H9 (cell line): ENCODE measurements around the gene NSFL1C. TPM values are rescaled to one million over a fixed set of nuclear protein-coding genes. Genes with fewer than 3 reads are reported as not detected.

Experiments
- DNase-seq: peaks from one replicate; pipeline ENCODE4 v3.0.0-alpha.2; 2017
- H2AFZ ChIP-seq: one replicate; pipeline ENCODE4 v1.6.1; 2013; ENCODE audit warnings: mild to moderate bottlenecking, low read length, control low read depth, moderate library complexity
- H2AK5ac ChIP-seq: 2 replicates; pipeline ENCODE4 v1.6.1; 2013; ENCODE audit warnings: low read length, control low read depth, mixed read lengths; ENCODE audit not compliant: insufficient read length
- H2BK120ac ChIP-seq: one replicate; pipeline ENCODE4 v1.6.1; 2013; ENCODE audit warnings: low read depth, mild to moderate bottlenecking, low read length, control low read depth, inconsistent platforms; ENCODE audit not compliant: poor library complexity, severe bottlenecking
- H2BK12ac ChIP-seq: 2 replicates; pipeline ENCODE4 v1.6.1; 2013; ENCODE audit warnings: low read length, control low read depth, mixed read lengths, low read depth; ENCODE audit not compliant: insufficient read length
- H2BK15ac ChIP-seq: 2 replicates; pipeline ENCODE4 v1.6.1; 2013; ENCODE audit warnings: low read depth, low read length, control low read depth
- H2BK20ac ChIP-seq: one replicate; pipeline ENCODE4 v1.6.1; 2013; ENCODE audit warnings: low read depth, mild to moderate bottlenecking, low read length, control low read depth, inconsistent platforms; ENCODE audit not compliant: poor library complexity, severe bottlenecking
- H2BK5ac ChIP-seq: 2 replicates; pipeline ENCODE4 v1.6.1; 2013; ENCODE audit warnings: low read length, control low read depth, mixed read lengths; ENCODE audit not compliant: insufficient read length
- H3K14ac ChIP-seq: 2 replicates; pipeline ENCODE4 v1.6.1; 2013; ENCODE audit warnings: low read length, control low read depth; ENCODE audit not compliant: insufficient read depth
- H3K18ac ChIP-seq: 2 replicates; pipeline ENCODE4 v1.6.1; 2013; ENCODE audit warnings: low read depth, mild to moderate bottlenecking, mixed read lengths, low read length, control low read depth; ENCODE audit not compliant: insufficient read length
- H3K23ac ChIP-seq: 2 replicates; pipeline ENCODE4 v1.6.1; 2013; ENCODE audit warnings: low read length, control low read depth, mixed read lengths, low read depth; ENCODE audit not compliant: insufficient read length
- H3K23me2 ChIP-seq: 2 replicates; pipeline ENCODE4 v1.6.1; 2013; ENCODE audit warnings: low read depth, mild to moderate bottlenecking, mixed read lengths, low read length, control low read depth; ENCODE audit not compliant: insufficient read length, poor library complexity, severe bottlenecking
- H3K27ac ChIP-seq: 2 replicates; pipeline ENCODE4 v1.5.1; 2013; ENCODE audit warnings: low read length, control low read depth, mixed read lengths, low read depth; ENCODE audit not compliant: insufficient read length
- H3K27me3 ChIP-seq: 2 replicates; pipeline ENCODE4 v1.6.1; 2013; ENCODE audit warnings: low read length, control low read depth, inconsistent platforms; ENCODE audit not compliant: insufficient read depth
- H3K4ac ChIP-seq: 2 replicates; pipeline ENCODE4 v1.6.1; 2013; ENCODE audit warnings: low read depth, mild to moderate bottlenecking, control low read depth, inconsistent platforms, low read length, moderate library complexity
- H3K4me1 ChIP-seq: 2 replicates; pipeline ENCODE4 v1.6.1; 2013; ENCODE audit warnings: low read length, control low read depth, inconsistent platforms; ENCODE audit not compliant: insufficient read depth
- H3K4me2 ChIP-seq: 2 replicates; pipeline ENCODE4 v1.6.1; 2013; ENCODE audit warnings: low read length, control low read depth, mixed read lengths; ENCODE audit not compliant: insufficient read length, insufficient read depth
- H3K56ac ChIP-seq: 2 replicates; pipeline ENCODE4 v1.6.1; 2013; ENCODE audit warnings: low read depth, mild to moderate bottlenecking, mixed read lengths, low read length, control low read depth; ENCODE audit not compliant: insufficient read length
- H3K79me1 ChIP-seq: 2 replicates; pipeline ENCODE4 v1.6.1; 2013; ENCODE audit warnings: low read depth, mild to moderate bottlenecking, moderate library complexity, low read length, control low read depth, inconsistent platforms; ENCODE audit not compliant: insufficient read depth, poor library complexity, severe bottlenecking
- H3K79me2 ChIP-seq: 2 replicates; pipeline ENCODE4 v1.6.1; 2013; ENCODE audit warnings: low read length, control low read depth, inconsistent platforms; ENCODE audit not compliant: insufficient read depth
- H3K9ac ChIP-seq: 2 replicates; pipeline ENCODE4 v1.6.1; 2013; ENCODE audit warnings: low read length, control low read depth, mixed read lengths; ENCODE audit not compliant: insufficient read length; ENCODE audit errors: extremely low read depth
- H3K9me3 ChIP-seq: one replicate; pipeline ENCODE4 v1.6.1; 2013; ENCODE audit warnings: low read depth, low read length, inconsistent platforms; ENCODE audit not compliant: control insufficient read depth
- H3T11ph ChIP-seq: one replicate; pipeline ENCODE4 v1.6.1; 2013; ENCODE audit warnings: mild to moderate bottlenecking, low read length, control low read depth, inconsistent platforms
- H4K20me1 ChIP-seq: one replicate; pipeline ENCODE4 v1.6.1; 2013; ENCODE audit not compliant: control insufficient read depth, insufficient read length, insufficient read depth
- H4K5ac ChIP-seq: 2 replicates; pipeline ENCODE4 v1.6.1; 2013; ENCODE audit warnings: low read depth, mild to moderate bottlenecking, mixed read lengths, low read length, control low read depth; ENCODE audit not compliant: insufficient read length
- H4K8ac ChIP-seq: replicated peaks from 2 replicates; pipeline ENCODE4 v1.6.1; 2013; ENCODE audit warnings: low read length, control low read depth, mixed read lengths, low read depth; ENCODE audit not compliant: insufficient read length
- H4K91ac ChIP-seq: 2 replicates; pipeline ENCODE4 v1.6.1; 2013; ENCODE audit warnings: low read depth, mild to moderate bottlenecking, moderate library complexity, mixed read lengths, low read length, control low read depth; ENCODE audit not compliant: insufficient read length
- H3K27ac Mint-ChIP-seq, 3 experiments: 2 replicates in 2 of 3; 3 replicates in 1 of 3; pipeline ENCODE4 v1.8.0; 2020 to 2021; ENCODE audit warnings: mixed read lengths in 3 of 3, mild to moderate bottlenecking in 1 of 3, moderate library complexity in 1 of 3
- H3K27me3 Mint-ChIP-seq: 2 replicates; pipeline ENCODE4 v1.8.0; 2021; ENCODE audit warnings: low read depth, mild to moderate bottlenecking, moderate library complexity, mixed read lengths
- H3K36me3 Mint-ChIP-seq, 3 experiments: 2 replicates in 2 of 3; 3 replicates in 1 of 3; pipeline ENCODE4 v1.8.0; 2020 to 2021; ENCODE audit warnings: low read depth in 3 of 3, mixed read lengths in 3 of 3; ENCODE audit not compliant: insufficient read depth in 1 of 3
- H3K4me1 Mint-ChIP-seq, 2 experiments: 2 replicates each; pipeline ENCODE4 v1.8.0; 2020; ENCODE audit warnings: mixed read lengths in 2 of 2
- H3K4me3 Mint-ChIP-seq, 2 experiments: 2 replicates in 1 of 2; 3 replicates in 1 of 2; pipeline ENCODE4 v1.8.0; 2020 to 2021; ENCODE audit warnings: mild to moderate bottlenecking in 2 of 2, mixed read lengths in 2 of 2, moderate library complexity in 1 of 2
- H3K9me3 Mint-ChIP-seq, 2 experiments: 2 replicates in 1 of 2; 3 replicates in 1 of 2; pipeline ENCODE4 v1.8.0; 2020; ENCODE audit warnings: mild to moderate bottlenecking in 2 of 2, mixed read lengths in 2 of 2, moderate library complexity in 1 of 2
- WGBS: extraction: QIAGEN DNeasy Blood & Tissue Kit; methylation state at CpG from one replicate; pipeline ENCODE4 v1.1.7; 2013; ENCODE audit warnings: missing lambda C conversion rate, low lambda C conversion rate, mixed read lengths; ENCODE audit not compliant: insufficient read length; ENCODE audit errors: extremely low coverage; 5-methylcytosine and 5-hydroxymethylcytosine counted together
- total RNA-seq: library from RNA; stranded (reverse); gene quantifications from 2 replicates; pipeline ENCODE4 v1.2.1, GENCODE V29; 2021
- TF ChIP-seq, protein P1 (sequence below): fragments of 200-600 bp; sonication (generic); conservative IDR thresholded peaks from 3 replicates; pipeline ENCODE4 v1.8.0; 2021; ENCODE audit warnings: antibody characterized with exemption, mild to moderate bottlenecking

The NSFL1C gene
- total RNA-seq, 1 experiment from 2014 or later, result 81.8 TPM

DNA sequence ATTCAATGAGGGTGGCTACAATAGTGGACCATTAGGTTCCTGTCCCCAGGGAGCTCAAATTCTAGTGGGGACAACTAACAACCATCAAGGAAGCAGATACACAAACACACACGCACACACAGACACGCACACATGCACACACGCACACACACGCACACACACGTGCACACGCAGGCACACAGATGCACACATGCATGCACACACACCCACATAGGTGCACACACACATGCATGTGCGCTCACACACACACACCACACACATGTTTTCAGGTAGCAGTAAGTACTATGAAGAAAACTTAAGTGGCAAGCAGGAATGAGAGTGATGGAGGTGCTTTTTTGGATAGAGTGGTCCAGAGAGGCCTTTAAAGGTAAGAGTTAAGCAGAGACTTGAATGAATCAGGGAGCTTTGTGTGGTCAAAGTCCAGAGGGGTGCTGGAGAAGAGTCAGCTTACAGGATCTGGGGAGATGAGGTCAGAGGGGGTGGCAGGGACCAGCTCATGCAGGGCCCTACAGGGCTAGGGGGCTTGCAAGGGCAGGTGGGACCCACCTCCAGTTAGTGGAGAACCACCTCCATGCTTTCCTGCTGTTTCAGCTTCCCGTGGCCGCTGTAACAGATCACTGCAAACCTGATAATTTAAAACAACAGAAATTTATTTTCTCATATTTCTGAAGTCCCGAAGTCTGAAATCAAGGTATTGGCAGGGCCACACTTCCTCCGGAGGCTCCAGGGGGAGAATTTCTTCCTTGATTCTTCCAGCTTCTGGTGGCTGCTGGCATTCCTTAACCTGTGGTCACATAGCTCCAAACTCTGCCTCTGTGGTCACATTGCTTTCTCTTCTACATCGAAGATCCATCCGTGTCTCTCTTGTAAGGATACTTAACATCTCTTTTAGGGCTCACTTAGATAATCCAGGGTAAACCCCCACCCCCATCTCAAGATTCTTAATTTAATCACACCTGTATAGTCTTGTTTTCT, 6.9 kb upstream of the NSFL1C start:
- Mint-ChIP-seq H3K27ac (no peak overlapping the region; a peak in 1 of 7 replicates), H3K27me3 (peaks cover 9% of the 10 kb centered on the region), H3K4me1 (peaks cover 13 to 15% of the 10 kb centered on the region in 2 experiments), H3K9me3 (no peaks in the 10 kb centered on the region), H3K4me3 (no peak overlapping the region; a peak in 2 of 5 replicates), H3K36me3 (no peaks in the 10 kb centered on the region)
- Histone ChIP-seq H4K20me1 (no peaks in the 10 kb centered on the region), H3K79me1 (no peaks in the 10 kb centered on the region), H3K14ac (no peak overlapping the region), H4K8ac (no peak overlapping the region), H3K4me1 (no peaks in the 10 kb centered on the region), H3K27ac (no peak overlapping the region), H3K56ac (no peak overlapping the region), H2BK120ac (no peak overlapping the region), H3K9ac (no peak overlapping the region), H3K27me3 (no peaks in the 10 kb centered on the region), H3K79me2 (no peaks in the 10 kb centered on the region), H3K4me2 (no peak overlapping the region), H2BK20ac (no peak overlapping the region), H2BK5ac (no peak overlapping the region), H3T11ph (no peak overlapping the region), H3K4ac (no peak overlapping the region), H2AK5ac (no peak overlapping the region), H2AFZ (no peak overlapping the region), H3K9me3 (no peaks in the 10 kb centered on the region), H3K23ac (no peak overlapping the region), H3K18ac (no peak overlapping the region), H2BK12ac (no peak overlapping the region), H3K23me2 (no peaks in the 10 kb centered on the region), H4K91ac (no peak overlapping the region), H4K5ac (no peak overlapping the region), H2BK15ac (no peak overlapping the region)
- DNase-seq, result no peak
- no CpG with 5 or more reads among the region's 13 CpGs for WGBS
- TF ChIP-seq, protein P1, sequence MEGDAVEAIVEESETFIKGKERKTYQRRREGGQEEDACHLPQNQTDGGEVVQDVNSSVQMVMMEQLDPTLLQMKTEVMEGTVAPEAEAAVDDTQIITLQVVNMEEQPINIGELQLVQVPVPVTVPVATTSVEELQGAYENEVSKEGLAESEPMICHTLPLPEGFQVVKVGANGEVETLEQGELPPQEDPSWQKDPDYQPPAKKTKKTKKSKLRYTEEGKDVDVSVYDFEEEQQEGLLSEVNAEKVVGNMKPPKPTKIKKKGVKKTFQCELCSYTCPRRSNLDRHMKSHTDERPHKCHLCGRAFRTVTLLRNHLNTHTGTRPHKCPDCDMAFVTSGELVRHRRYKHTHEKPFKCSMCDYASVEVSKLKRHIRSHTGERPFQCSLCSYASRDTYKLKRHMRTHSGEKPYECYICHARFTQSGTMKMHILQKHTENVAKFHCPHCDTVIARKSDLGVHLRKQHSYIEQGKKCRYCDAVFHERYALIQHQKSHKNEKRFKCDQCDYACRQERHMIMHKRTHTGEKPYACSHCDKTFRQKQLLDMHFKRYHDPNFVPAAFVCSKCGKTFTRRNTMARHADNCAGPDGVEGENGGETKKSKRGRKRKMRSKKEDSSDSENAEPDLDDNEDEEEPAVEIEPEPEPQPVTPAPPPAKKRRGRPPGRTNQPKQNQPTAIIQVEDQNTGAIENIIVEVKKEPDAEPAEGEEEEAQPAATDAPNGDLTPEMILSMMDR, result no peak
